Measurements from ENCODE around the gene BAK1.

DNA sequence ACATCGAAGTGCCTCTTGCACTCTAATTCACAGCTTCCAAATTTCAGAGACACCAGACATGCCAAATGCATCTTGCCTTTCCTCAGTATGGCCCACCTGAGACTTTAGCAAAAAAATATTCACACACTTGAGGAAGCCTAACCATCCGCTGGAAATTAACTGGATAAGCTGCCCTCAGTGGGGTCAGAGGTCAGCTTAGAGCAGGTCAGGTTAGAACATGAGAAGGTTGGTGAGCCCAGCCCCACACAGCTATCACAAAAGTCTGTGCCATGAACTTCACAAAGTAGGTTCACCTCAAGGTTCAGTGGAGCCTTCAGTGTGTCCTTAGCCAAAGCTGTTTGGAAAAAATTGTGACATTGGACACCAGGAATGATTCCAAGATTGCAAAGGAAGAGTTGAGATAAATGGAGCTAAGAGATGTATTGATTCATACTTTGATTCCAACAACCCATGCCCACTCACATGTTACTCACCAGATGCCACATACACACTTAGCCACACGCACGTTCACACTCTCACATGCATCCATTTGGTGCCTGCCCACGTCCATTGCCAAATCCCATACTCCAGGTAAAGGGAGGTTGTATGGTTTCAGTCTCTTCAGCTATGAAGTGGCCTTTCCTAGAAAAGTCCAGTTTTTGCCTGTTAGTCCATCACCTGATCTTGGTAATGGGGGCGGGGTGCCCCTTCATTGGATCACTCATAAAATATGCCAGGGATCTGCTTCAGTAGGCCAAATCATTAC lies 11.1 kb downstream of the BAK1 start:
- TF ChIP-seq, protein P1, sequence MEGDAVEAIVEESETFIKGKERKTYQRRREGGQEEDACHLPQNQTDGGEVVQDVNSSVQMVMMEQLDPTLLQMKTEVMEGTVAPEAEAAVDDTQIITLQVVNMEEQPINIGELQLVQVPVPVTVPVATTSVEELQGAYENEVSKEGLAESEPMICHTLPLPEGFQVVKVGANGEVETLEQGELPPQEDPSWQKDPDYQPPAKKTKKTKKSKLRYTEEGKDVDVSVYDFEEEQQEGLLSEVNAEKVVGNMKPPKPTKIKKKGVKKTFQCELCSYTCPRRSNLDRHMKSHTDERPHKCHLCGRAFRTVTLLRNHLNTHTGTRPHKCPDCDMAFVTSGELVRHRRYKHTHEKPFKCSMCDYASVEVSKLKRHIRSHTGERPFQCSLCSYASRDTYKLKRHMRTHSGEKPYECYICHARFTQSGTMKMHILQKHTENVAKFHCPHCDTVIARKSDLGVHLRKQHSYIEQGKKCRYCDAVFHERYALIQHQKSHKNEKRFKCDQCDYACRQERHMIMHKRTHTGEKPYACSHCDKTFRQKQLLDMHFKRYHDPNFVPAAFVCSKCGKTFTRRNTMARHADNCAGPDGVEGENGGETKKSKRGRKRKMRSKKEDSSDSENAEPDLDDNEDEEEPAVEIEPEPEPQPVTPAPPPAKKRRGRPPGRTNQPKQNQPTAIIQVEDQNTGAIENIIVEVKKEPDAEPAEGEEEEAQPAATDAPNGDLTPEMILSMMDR (IDR thresholded peaks at IDR 0.05) = no peak
- TF ChIP-seq, protein P2, sequence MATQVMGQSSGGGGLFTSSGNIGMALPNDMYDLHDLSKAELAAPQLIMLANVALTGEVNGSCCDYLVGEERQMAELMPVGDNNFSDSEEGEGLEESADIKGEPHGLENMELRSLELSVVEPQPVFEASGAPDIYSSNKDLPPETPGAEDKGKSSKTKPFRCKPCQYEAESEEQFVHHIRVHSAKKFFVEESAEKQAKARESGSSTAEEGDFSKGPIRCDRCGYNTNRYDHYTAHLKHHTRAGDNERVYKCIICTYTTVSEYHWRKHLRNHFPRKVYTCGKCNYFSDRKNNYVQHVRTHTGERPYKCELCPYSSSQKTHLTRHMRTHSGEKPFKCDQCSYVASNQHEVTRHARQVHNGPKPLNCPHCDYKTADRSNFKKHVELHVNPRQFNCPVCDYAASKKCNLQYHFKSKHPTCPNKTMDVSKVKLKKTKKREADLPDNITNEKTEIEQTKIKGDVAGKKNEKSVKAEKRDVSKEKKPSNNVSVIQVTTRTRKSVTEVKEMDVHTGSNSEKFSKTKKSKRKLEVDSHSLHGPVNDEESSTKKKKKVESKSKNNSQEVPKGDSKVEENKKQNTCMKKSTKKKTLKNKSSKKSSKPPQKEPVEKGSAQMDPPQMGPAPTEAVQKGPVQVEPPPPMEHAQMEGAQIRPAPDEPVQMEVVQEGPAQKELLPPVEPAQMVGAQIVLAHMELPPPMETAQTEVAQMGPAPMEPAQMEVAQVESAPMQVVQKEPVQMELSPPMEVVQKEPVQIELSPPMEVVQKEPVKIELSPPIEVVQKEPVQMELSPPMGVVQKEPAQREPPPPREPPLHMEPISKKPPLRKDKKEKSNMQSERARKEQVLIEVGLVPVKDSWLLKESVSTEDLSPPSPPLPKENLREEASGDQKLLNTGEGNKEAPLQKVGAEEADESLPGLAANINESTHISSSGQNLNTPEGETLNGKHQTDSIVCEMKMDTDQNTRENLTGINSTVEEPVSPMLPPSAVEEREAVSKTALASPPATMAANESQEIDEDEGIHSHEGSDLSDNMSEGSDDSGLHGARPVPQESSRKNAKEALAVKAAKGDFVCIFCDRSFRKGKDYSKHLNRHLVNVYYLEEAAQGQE (IDR thresholded peaks at IDR 0.05; ENCODE audit: insufficient read depth in 1 of 2, low read depth in 2 of 2, low read length in 1 of 2) = no peak
